GM12865 (cell line): ENCODE results near the gene PDE4B.

Experiments
- DNase-seq: peaks from one replicate; pipeline ENCODE4 v3.0.0; 2010; ENCODE audit warnings: low read depth
- H3K4me3 ChIP-seq: 2 replicates; pipeline ENCODE4 v1.5.1; 2011; ENCODE audit warnings: mild to moderate bottlenecking, low read depth, low read length, control low read depth
- CTCF ChIP-seq: IDR thresholded peaks from 2 replicates; pipeline ENCODE4 v1.5.1; 2011; ENCODE audit warnings: low read length, control low read depth, low read depth, inconsistent platforms; ENCODE audit not compliant: insufficient read depth; ENCODE audit errors: missing control alignments

The PDE4B gene

DNA sequence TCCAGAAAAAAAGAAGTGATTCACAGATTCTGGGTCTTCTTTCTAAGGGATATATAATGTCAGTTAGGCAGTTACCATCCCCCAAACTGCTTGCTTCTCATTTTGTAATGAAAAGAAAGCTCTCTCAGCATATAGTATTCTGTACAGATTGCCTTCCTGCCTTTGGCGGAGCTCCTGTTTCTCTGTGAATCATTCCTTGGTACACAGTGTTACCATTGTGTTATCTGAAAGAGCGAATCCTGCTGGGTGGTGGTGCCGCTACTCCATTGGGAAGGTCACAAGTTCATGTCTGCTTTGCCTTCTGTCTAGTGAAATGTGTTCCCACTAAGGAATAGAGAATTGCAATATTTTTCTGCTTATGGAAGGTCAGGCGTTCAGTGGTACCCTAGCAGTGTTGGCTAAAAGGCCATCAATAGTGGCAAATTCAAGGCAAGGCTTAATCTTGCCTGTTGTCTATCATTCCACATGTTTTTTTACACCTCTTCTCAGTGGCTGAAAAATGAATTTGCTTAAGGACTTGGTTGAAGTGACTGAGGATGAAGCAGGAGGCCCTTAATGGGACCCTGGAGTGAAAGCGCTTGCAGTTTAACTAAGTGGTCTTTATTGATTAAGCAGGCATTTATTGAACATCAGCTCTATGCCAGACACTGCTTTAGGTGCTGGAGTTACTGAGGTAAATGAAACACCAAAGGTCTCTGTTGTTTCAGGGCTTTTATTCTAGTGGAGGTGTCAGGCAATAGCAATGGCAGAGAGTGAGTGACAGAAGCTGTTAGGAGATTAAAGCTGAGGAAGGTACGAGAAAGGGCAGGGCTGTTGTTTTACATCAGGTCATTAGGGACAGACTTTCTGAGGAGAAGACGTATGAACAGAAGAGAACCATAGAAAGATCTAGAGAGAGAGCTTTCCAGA is 186.7 kb downstream of the PDE4B start:
- no peak for TF ChIP-seq CTCF
- no peak for DNase-seq
- H3K4me3 ChIP-seq: no peak overlapping the region

- DNase-seq: no peak
- TF ChIP-seq CTCF: no peak
These were observed 187.5 kb downstream of the PDE4B start for GRCh38 chr1:65980237-65980636.

GRCh38 chr1:65983500-65983899 is 190.8 kb downstream of the PDE4B start:
- TF ChIP-seq CTCF: no peak
- no peak overlapping the region for H3K4me3 ChIP-seq
- no peak for DNase-seq

More at GRCh38 chr1:65980237-65980636, 187.5 kb downstream of the PDE4B start:
- no peak overlapping the region for H3K4me3 ChIP-seq

DNA sequence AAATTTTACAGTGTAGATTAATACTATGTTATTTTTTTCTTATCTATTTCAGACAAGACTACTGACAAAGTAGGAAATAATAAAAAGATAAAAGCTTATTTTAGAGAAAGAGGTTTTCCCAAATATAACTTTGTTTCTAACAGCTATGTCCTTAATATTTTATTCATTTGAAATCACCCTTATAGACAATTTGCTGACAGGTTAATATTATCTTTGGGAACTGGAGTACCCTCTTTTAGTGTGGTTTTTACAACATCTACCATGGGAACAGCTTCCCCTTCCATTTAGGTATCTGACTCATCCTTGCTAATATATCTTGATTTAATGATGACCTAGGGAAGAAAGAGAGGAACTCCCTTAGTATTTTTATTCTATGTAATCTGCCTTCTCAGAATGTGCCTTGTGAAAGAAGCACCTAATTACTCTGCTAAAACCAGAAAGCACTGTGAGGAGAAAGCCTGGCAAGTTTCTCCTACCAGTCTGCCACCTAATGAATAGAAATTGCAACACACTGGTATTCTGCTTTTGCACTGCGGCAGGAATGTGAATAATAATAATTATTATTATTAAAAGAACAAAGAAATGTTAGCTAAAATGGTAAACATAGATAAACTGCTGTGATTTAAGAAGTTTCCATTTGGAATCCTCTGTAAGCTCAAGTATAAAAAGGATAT is 192.8 kb downstream of the PDE4B start:
- no peak for DNase-seq
- H3K4me3 ChIP-seq: no peak overlapping the region
- TF ChIP-seq CTCF: no peak

DNA sequence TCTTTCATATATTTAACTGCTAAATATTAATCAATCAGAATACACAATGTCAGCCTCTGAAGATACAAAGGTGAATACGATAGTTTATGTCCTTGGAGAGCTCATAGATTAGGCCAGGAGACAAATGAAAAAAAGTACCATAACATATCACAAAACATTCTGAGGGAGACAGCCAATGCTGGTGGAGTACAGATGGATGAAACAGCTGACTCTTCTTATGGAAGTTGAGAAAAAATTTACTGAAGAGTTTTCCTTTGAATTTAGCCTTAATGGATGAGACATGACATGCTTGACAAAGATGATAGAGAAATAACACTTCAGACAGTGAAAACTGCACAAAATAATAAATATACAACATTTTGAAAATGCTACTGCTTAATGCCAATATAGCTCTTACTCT is 193.5 kb downstream of the PDE4B start:
- DNase-seq: no peak
- TF ChIP-seq CTCF: no peak

DNA sequence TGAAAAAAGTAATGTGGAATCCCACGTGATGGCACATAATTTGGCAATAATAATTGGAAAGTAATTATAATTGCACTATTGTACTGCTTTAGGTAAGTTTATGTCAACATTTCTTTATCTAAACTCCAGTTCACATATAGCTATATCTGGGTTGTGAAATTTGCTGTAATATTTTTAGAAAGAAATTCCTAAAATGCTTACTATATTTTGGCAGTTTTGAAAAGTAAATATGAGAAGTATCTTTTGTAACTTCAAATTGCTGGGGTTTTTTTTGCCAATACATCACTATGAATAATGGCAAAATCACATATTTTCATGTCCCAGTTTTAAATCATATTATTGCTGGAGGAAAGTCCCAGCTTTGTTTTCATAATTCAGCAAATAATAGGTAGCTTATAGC is 197.5 kb downstream of the PDE4B start:
- H3K4me3 ChIP-seq: no peak overlapping the region
- no peak for DNase-seq
- no peak for TF ChIP-seq CTCF

More for the DNA sequence above, 193.5 kb downstream of the PDE4B start:
- H3K4me3 ChIP-seq: no peak overlapping the region
